GM19240 (cell line): ENCODE results near the gene SLC35B2.

Source experiments
- DNase-seq: peaks from one replicate; pipeline ENCODE4 v3.0.0; 2011; ENCODE audit warnings: low spot score; ENCODE audit not compliant: insufficient read length

Gene SLC35B2

GRCh38 chr6:44285552-44286284 is 28.4 kb upstream of the SLC35B2 start:
- DNase-seq, result no peak

GRCh38 chr6:44284867-44285266 is 27.5 kb upstream of the SLC35B2 start:
- no peak for DNase-seq

GRCh38 chr6:44284121-44284520 is 26.8 kb upstream of the SLC35B2 start:
- no peak for DNase-seq

- DNase-seq, result no peak
Observed at GRCh38 chr6:44278774-44279697, 21.7 kb upstream of the SLC35B2 start.

GRCh38 chr6:44278315-44278714 is 21.0 kb upstream of the SLC35B2 start:
- no peak for DNase-seq

- DNase-seq, result no peak
Observed at GRCh38 chr6:44277763-44278162, 20.4 kb upstream of the SLC35B2 start.

GRCh38 chr6:44276667-44277640 is 19.6 kb upstream of the SLC35B2 start:
- DNase-seq, result no peak

GRCh38 chr6:44275749-44276648 is 18.7 kb upstream of the SLC35B2 start:
- DNase-seq, result no peak

- no peak for DNase-seq
Observed at GRCh38 chr6:44275271-44275748, 18.0 kb upstream of the SLC35B2 start.

GRCh38 chr6:44273617-44274016 is 16.3 kb upstream of the SLC35B2 start:
- no peak for DNase-seq

GRCh38 chr6:44272999-44273566 is 15.8 kb upstream of the SLC35B2 start:
- no peak for DNase-seq

GRCh38 chr6:44272529-44272928 is 15.2 kb upstream of the SLC35B2 start:
- no peak for DNase-seq

- no peak for DNase-seq
Observed at GRCh38 chr6:44271914-44272313, 14.6 kb upstream of the SLC35B2 start.

- no peak for DNase-seq
Observed at GRCh38 chr6:44271406-44271723, 14.0 kb upstream of the SLC35B2 start.

GRCh38 chr6:44270526-44271405 is 13.4 kb upstream of the SLC35B2 start:
- DNase-seq, result no peak

- no peak for DNase-seq
Observed at GRCh38 chr6:44269921-44270525, 12.7 kb upstream of the SLC35B2 start, which contains the start of gene TMEM151B. Gene TMEM151B, plus strand, starts transcription at chr6:44270450. Its CDS starts 293 bp downstream, at chr6:44270743.

- DNase-seq, result no peak
Observed at GRCh38 chr6:44269178-44269920, 12.0 kb upstream of the SLC35B2 start.
